ENCODE results near the gene SUCO.

SUCO gene

GRCh38 chr1:172641492-172641891 is 108.5 kb downstream of the SUCO start:
- no peak overlapping the region for H3K4me3 ChIP-seq (ENCODE audit: low read depth, low read length)

DNA sequence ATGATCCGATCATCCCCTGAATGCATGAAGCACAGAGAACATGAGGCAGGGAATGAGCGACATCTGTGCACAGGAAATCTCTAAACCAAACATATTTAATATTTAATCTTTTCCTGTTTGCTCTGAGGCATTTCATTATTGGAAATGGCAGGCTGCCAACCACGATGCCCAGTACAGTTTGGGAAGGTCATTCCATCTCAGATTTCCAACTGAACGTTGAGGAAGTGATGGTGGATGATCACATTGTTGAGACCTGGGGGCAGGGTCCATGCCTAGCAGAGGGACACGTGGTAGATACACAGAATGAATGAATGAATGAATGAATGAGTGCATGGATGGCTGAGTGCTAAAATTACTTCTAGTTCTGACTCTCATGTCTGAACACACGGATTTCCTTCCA is 110.0 kb downstream of the SUCO start:
- H3K4me3 ChIP-seq (ENCODE audit: low read depth, low read length) = no peak overlapping the region

GRCh38 chr1:172646653-172647052 is 113.7 kb downstream of the SUCO start:
- no peak overlapping the region for H3K4me3 ChIP-seq (ENCODE audit: low read depth, low read length)

DNA sequence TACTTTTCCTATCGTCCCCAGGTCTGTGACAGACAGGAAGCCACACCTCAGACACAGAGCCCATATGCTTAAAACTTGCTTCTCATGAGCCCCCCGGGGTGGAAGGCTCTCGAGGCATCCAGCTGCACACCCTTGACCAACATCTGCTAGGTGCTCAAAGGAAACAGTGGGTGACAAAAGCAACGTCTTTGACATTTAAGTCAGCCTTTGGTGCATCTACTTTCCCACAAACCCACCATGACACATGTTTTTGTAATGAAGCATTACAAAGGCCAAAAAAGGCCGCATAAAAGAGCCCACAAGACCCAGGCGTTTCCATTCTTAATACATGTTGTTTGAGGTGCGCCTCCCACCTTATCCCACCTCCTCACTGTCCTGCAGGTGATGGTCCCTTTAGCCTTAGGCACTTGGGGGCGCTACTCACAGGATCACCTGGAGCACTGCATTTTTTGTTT is 114.2 kb downstream of the SUCO start:
- no peak overlapping the region for H3K4me3 ChIP-seq (ENCODE audit: low read depth, low read length)

- H3K4me3 ChIP-seq (ENCODE audit: low read depth, low read length) = no peak overlapping the region
These were observed 115.0 kb downstream of the SUCO start for GRCh38 chr1:172647987-172648386.

DNA sequence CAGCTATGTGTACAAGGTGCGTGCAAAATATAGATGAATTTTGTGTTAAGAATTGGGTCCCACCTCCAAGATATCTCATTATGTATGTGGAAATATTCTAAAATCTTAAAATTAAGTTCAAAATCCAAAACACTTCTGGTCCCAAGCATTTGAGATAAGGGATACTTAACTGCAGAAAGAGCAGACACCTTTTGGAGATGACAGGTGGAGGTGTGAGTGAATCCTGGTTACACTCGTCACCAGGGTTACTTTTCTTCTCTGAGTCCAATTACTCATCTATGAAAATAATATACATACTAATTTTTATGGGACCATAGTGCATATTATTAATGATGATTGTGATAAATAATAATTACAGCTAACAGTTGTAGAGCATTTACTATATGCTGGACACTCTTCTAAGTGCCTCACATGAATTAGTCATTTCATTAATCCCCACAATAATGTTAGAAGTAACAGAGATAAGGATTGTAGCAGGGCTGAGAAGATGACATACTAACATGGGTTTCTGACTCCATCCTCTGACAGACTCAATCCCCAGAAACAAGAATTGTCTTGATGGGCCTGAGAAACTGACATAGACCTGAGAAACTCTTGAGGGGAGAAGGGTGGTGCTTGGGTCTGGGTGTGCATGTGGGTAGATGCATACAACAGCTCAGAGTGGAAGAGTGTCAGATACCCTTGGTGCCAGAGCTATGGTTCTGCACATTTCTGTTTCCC is 117.7 kb downstream of the SUCO start:
- H3K4me3 ChIP-seq (ENCODE audit: low read depth, low read length) = no peak overlapping the region

DNA sequence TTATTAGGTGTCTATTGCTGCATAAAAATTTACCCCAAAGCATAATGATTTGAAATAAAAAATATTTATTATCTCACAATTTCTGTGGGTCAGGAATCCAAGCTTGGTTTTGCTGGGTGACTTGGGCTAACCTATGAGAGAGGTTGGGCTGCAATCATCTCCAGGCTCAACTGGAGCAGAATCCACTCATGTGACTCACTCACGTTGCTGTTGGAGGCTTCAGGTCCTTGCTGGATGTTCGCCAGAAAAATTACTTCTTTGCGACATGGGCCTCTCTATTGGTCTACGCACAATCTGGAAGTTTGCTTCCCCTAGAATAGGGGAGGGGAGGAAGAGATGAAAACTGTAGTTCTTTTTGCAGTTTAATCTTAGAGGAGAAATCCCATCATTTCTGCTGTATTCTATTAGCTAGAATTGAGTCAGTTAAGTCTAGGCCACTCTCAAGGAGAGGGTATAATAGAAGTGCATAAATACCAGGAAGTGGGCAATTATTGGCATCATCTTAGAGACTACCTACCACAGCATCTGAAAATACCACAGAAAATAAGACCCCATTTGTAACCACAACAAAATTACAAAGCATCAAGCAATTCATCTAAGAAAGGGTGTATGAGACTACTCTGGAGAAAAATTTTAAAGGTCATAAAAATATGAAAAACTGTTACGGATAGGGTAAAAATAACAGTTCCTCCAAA is 120.2 kb downstream of the SUCO start:
- no peak overlapping the region for H3K4me3 ChIP-seq (ENCODE audit: low read depth, low read length)

DNA sequence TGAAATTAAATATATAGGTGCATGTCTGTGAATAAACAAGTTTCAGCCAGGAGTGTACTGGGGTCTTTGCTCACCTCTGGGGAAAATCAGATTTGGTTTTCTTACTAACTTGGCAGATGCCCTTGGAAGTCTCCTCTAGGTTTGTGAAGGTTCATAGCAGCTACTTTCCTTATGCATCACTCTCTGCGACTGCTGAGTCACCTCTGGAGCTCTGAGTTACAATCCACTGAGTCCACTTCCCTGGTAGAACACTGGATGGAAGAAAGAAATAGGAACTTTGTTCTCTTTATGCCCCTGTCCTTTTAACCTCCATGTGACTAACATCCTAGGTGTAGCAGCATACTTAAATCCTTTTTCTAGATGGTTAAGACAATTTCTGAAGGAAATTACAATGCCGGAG is 121.6 kb downstream of the SUCO start:
- H3K4me3 ChIP-seq (ENCODE audit: low read depth, low read length) = no peak overlapping the region

GRCh38 chr1:172656576-172656975 is 123.6 kb downstream of the SUCO start:
- no peak overlapping the region for H3K4me3 ChIP-seq (ENCODE audit: low read depth, low read length)

- H3K4me3 ChIP-seq (ENCODE audit: low read depth, low read length) = no peak overlapping the region
These were observed 124.6 kb downstream of the SUCO start for GRCh38 chr1:172657586-172657985.

- no peak within 1 kb of the TSS for H3K4me3 ChIP-seq (ENCODE audit: low read depth, low read length)
These were observed 126.0 kb downstream of the SUCO start, which contains the start of gene FASLG for GRCh38 chr1:172658871-172659453. FASLG (plus strand) TSS chr1:172659103; CDS start chr1:172659202, 99 bp downstream.

DNA sequence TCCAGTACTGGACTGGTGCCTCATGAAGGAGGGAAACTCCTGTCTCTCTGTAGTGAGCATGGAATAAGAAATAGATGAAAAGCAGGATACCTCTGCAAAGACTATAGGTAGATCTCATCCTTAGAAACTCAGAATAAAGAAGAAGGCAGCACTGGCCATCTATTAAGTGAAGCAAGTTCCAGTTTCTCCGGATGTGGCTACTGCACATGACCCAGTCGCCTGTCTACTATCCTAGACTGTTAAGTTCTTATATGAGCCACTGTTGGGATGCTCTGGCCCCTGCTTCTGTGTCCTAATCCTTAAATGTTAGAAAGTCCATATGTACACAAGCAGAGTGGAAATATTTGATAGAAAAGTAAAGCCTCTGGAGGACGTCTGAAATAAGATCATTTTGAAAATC is 128.2 kb downstream of the SUCO start:
- H3K4me3 ChIP-seq (ENCODE audit: low read depth, low read length) = no peak overlapping the region
